HL-60 (cell line): ENCODE results near the gene TATDN3.

Source experiments
- CTCF ChIP-seq: IDR thresholded peaks from one replicate; pipeline ENCODE4 v1.5.1; 2011; ENCODE audit warnings: low read length, control low read depth, inconsistent platforms; ENCODE audit not compliant: insufficient read depth
- GABPA ChIP-seq: IDR thresholded peaks from 2 replicates; pipeline ENCODE4 v1.6.1; 2012; ENCODE audit warnings: low read depth
- SPI1 ChIP-seq: IDR thresholded peaks from 2 replicates; pipeline ENCODE4 v1.6.1; 2012; ENCODE audit warnings: low read depth, mild to moderate bottlenecking, borderline replicate concordance

GRCh38 chr1:212743901-212744475 lies 47.7 kb upstream of the TATDN3 start:
- no peak for TF ChIP-seq CTCF
- no peak for TF ChIP-seq SPI1
- TF ChIP-seq GABPA, result no peak
